ENCODE measurements around the gene PDE6B.
"Not testable (repeated sequence)": the region's sequence is repeated elsewhere in the genome, so short reads cannot be mapped to it uniquely, and the experiment has no call there.

The PDE6B gene

DNA sequence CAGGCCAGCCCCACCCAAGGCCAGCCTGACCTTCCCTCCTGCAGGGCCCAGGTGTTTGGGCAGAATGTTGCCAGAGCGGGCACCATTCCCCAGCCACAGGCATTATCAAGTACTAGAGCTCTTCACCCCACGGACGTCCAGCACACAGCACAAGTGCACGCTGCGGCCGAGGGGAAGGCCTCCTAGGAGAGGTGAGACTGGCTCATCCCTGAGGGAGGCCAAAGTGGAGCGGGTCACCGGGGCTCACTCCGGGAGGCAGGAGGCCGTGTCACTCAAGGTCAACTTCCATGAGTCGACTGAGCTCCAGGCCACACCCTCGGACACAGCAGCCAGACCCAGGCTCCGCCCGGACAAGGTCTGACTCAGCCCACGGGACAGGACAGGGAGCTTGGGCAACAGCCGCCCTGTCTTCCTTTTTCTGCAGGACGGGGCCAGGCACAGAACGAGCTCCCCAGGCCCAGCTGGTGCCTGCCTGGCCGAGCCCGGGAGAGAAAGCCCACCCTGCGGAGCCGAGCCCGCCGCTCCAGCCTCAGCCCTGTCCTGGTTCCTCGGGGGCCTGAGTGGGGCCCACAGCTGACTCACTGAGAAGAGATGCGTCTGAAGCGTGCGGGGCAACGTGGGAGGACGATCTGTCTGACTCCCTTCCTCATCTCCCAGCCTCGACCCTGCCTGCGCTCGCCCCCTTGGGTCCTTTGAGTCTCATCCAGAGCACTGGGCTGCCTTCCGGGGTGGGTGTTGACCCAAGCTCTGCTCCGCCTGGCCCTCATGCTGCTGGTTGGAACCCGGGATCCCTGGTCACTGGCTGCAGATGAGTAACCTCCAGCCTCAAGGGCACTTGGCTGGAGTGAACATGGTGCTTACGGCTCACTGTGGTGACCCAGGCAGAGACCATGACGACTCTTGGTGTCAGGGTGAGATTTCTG, 61.9 kb downstream of the PDE6B start:
- no peak for DNase-seq

DNA sequence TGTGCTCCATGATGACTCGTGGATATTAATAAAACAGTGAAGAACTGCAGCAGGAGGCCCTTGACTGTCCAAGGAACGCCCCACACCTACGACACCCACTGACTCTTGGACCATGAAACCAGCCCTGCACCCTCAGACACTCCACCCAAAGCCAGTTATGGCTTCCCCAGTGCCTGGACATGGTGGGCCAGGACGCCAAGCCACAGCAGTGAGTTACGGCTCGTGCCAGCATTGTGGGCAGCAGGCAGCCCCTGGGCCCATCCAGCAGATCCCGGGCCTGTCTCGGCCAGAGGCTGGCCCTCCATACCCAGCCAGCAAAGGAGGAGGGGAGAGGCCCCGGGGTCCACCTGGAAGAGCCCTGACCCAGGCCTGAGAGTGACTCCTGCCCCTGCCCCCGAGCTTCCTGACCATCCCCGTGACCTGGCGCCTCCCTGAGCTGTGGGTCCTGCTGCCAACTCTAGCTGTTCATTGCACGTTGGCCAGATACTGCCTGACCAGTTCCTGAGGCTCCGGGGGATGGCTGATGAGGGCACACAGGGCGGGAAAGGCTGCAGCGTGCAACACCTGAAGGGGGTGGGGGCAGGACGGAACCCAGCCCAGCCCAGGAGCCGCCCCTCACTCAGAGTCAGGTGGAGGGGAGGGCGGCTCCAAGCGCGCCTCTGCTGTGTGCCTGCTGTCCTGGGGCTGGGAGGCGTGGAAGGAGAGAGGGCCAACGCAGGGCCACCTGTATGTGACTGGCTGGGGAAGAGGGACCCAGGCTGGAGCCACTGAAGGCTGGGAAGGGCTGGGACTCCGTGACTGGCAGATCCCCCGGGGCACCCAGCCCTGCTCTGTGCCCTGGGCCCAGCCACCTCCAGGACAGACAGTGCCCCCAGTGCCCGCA, 62.8 kb downstream of the PDE6B start:
- DNase-seq = no peak

DNA sequence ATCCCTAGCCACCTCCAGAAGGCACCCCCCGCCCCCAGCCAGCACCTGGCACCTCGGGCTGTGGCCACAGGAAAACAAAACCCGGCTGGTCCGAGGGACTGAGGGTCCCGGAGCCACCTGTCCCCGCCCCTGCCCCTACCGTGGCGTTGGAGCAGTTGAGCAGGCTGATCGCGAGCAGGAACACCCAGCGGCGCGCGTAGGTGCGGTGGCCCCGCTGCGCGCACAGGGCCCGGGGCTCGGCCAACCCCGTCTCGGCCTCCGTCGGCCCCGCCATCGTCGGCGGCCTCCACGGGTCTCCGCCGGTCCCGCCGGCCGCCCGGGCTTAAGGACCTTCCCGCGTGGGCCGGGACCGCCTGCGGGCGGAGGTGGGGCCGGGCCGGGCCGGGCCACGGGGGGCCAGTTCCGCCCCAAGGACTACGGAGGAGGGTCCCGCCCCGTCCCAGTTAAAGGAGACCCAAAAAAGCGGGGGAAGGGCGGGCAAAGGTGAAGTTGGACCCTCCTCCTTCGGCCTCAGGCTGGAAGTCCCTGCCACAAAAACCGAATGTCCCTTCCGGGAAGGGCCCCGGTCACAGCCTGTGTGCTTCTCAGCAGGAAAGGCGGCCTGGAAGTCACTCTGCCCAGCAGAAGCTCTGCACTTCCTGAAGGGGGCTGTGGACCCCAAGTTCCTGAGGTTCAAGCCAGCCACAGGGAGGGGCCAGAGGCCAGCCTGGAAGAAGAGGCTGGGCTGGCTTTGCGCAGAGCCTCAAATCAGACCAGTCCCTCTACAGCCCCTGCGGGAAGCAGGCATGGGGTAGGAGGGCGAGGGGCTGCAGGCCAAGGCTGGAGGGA, 63.7 kb downstream of the PDE6B start, which contains the start of gene SLC49A3:
Gene SLC49A3, minus strand, starts transcription at position 298 of the 828 bp plus-strand sequence. Its CDS starts 24 bp downstream, at position 274.
- no peak for DNase-seq

DNA sequence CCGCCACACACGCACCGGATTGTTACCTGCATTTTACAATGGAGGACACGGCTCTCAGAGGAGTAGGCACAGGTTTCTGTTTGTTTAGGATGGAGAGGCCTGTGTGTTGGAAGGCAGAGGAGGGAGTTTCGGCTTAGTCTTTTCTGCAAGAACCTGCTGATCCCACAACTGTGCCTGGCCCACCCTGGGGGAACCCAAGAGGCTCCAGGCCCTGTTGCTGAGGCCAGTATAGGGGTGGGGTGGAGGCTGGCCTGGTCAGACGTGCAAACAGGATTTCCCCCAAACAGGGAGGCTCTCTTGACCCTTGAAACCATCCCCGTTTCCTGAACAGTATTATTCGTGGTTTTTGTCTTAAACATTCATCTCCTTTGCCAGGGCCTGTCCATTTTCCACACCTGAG, 64.3 kb downstream of the PDE6B start:
- no peak for DNase-seq

DNA sequence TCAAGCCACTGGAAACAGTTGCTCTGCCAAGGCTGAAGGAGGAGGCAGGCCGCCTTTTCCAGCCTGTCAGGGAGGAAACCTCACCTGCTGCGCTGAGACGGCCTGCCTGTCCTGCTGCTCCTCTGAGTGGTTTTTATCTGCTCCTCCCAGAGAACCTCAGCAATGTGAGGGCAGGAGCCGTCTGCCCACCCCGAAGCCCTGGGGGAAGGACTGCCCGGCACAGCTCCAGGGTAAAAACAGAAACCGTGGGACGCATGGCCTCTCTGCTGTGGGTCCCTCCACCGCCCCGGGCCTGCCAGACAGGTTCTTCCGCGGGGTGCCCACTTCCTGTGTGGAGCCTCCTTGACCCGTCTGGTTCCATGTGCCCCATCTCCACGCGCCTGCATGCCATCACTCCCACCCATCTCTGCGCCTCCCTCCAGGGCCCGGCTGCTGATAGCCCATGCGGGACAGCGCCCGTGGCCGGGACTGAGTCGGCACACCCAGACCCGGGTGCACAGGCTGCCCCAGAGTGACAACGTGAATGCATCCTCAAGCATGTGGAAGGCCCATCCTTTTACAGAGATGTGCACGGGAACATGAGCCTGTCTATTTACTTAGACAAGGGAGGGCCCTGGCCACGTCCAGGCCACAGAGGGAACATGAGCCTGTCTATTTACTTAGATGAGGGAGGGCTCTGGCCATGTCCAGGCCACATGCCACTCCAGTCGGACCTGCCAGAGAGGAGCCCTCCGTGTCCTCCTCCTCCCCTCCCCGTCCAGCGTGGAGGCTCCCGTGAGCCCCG, 67.6 kb downstream of the PDE6B start:
- DNase-seq = no peak

DNA sequence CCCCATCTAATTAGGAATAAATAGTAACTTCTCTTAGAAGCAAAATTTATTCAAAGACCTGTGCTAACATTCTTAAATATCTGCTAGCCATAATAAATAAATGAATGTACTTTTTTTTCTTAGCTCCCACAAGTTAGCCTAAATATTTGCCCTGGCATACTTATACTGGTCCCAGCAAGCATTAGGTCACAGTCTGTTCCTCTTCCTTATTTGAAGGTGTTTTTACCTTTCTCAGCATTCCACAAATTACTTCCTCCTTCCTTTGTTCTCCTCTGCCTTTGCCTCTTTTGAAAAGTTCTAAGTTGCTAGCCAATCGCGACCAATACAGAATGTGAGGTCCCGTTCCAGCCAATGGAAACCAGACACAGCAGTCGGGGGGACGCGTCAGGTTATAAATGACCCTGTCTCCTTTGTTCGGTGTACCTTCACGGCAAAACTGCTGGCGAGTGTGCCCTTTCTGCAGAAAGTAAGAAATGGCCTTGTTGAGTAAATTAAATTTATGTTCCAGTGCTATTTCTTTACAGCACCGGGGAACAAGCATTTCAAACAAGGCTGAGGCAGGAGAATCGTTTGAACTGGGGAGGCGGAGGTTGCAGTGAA, 69.1 kb downstream of the PDE6B start:
- DNase-seq = not testable (repeated sequence)

DNA sequence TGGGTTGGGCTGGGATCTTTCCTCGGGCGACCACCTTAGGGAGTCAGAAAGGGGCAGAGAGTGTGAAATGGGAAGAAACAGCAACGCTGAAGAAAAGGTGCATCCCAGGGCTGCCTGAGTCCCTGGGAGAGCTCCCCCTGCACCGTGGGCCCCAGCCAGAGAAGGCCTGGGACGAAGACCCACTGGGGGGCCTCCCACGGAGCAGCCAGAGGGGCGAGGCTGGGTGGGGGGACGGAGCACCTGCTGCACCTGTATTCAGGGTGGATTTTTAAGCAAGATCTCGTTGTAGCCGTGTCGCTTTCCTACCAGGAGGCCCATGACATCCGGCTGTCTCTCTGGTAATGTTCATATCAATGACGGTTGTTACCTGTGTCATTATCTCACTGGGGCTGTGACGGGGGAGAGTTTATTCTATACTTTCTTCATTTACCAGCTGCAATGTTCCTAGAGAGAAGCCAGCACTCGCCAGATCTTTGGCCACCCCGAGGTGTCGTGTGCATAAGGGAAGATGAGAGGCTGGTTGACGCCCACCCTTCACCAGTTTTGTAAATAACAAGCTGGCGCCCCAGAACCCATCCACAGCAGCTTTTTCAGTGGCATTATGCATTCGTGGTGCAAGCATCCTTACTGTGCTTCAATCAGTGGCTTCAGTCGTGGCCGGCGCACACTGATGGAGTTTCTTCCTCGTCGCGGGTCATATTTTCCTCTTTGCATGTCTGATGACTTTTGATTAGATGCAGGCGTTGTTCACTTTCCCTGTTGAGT, 74.6 kb downstream of the PDE6B start:
- no peak for DNase-seq

DNA sequence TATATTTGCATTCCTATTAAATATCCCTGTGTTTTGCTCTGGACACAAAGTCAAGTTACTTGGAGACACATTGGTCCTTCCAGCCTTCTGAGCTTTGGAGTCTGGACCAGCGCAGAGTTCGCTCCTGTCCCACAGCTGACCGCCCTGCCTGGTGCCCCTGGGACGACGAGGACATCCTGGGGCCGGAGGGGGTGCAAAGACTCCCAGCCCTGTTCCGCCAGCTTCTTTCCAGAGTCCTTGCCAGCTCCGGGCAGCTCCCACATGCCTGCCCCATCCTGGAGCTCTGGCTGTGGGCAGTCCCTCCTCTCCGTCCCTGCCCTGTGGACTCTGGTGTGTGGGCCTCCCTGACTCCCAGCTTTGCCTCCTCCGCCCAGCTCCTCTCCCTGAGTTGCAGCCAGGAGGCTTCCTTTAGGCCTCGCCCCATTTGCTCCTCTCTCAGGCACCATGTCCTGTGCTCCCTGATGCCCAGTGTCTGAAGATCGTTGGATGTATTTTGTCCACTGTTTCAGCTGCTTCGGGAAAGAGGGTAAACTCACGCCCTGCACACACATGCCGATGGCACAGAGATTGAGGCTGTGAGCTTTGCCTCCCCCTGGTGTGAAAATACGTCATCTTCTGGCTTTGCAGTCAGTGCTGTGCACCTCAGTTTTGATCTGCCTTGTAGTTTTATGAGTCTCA, 75.4 kb downstream of the PDE6B start:
- no peak for DNase-seq

DNA sequence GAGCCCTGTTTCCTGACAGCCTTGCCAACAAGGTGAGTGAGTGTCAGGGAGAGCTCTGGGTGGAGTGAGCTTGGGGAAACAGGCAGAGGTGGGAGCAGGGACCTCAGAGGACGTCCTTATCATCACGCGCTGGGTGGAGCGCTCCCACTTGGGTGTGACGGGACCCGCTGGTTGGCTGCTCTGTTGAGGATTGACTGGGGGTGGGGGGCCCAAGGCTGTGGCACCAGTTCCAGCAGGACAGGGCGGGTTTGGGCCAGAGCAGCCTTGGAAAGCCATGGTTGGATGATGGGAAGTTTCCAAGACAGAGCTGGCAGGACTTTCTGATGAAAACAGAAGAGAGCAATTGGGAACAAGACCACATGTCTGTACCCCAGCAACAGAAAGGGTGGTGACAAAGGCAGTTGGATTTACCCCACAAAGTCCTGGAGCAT, 77.3 kb downstream of the PDE6B start:
- DNase-seq = no peak

DNA sequence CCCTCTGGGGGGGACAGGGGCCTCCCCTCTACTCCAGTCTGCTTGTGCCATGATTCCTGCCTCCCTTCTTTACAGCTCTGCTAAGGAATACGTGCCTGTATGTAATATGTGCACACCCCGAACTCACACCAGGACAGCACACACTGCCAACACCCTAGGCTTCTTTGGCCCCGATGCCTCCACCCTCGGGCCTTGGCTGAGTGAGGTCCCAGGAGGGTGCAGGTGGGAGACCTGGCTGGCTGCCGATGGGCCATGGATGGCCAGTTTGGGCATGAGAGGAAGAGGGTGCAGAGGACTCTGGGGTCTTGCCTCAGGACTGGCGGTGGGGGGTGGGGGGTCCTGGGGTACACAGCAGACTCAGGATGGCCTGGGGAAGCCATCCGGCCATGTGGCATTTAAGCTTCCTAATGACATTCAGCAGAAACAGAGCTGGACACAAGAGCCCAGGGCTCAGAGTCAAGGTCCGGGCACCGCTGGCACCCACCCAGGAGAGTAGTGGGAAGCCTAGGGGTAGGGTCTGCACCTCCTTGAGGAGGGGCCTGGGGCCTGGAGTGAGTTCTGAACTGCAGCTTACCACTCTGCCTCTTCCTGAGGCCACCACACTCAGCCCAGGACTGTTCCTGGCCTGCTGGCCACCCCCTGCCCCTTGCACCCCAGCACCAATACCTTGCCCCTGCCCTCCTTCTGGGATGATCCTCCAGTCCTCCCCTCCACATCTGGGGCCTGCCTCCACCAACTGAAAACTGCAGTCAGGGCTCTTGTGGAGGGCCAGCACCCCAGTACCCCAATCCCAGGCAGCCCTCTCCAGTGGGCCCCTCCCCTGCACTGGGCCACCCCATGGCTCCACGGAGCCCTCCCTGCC, 78.2 kb downstream of the PDE6B start:
- no peak for DNase-seq

DNA sequence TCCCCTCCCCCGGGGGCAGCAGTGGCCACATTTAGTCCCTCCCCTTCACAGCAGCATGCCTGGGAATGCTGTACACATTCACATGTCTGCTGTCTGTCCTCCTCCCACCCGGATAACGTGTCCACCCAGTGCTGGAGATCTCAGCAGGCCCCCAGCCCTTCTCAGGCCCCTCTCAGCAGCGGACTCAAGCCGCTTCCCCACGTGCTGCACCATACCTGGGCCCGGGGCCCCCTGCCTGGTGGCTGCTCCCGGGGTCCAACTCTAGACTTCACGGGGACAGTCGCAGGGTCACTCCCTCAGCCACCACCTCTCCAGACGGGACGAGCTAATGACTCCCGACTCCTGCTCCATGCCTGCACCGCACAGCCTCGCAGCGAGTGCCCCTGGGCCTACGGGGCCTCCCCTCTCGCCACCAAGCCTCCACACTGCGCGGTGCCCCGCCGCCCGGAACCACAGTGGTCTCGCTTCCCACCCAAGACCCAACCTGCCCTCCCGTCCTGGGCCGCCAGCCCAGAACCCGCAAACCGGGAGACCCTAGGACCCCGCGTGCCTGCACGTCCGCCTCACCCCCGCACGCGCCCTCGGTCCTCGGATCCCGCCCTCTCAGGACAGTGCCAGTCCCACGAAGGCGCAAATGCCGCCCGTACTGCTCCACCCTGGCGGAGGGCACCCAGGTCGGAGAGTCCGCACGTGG, 79.0 kb downstream of the PDE6B start:
- no peak for DNase-seq

DNA sequence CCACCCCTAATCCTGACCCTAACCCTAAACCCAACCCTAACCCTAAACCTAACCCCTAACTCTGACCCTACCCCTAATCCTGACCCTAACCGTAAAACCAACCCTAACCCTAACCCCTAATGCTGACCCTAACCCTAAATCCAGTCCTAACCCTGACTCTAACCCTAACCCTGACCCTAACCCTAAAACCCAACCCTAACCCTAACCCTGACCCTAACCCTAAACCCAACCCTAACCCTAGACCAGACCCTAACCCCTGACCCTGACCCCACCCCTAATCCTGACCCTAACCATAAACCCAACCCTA, 79.6 kb downstream of the PDE6B start:
- DNase-seq = no peak

DNA sequence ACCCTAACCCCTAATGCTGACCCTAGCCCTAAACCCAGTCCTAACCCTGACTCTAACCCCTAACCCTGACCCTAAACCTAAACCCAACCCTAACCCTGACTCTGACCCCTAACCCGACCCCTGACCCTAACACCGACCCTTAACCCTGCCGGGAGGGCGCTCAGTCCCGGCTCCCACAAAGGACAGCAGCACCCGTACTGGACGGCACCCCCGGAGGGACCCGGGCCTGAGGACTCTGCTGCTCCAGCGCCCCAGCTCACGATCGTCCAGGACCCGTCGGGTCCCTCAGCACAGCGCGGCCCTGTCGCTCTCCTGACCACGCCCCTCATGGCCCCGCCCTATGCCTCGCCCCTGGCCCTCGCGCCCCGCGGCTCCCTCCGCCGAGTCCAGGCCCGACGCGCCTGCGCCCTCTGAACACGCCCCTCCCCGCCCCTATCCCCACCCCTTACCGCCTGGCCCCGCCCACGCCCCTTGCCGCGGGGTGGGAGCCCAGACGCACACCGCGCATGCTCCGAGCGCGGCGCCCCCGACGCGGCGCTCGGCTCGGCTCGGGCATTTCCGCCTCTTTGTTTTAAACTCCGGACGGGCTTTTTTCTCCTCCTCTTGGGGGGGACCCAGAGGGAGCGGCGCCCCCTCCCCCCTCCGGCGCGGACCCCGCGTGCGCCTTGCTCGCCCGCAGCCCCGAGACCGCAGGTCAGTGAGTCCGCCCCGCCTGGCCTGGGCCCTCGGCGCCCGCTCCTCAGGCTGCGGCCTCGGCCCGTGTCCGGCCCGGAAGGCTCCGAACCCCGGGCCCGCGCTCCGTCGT, 80.1 kb downstream of the PDE6B start, which contains the start of gene PCGF3:
Gene PCGF3, plus strand, starts transcription at position 555 of the 805 bp plus-strand sequence. CDS start 27,849 bp downstream, outside the sequence.
- peak; percentile 78 for DNase-seq

DNA sequence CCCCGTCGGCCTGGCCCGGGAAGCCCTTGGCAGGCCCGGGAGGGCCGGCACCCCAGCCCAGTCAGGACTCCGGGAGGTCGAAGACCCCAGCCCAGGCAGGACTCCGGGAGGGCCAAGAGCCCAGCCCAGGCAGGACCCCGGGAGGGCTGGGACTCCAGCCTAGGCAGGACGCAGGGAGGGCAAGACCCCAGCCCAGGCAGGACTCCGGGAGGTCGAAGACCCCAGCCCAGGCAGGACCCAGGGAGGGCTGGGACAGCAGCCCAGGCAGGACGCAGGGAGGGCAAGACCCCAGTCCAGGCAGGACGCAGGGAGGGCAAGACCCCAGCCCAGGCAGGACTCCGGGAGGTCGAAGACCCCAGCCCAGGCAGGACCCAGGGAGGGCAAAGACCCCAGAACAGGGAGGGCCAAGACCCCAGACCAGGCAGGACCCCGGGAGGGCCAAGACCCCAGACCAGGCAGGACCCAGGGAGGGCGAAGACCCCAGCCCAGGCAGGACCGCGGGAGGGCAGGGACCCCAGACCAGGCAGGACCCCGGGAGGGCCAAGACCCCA, 80.8 kb downstream of the PDE6B start:
- DNase-seq = not testable (repeated sequence)

DNA sequence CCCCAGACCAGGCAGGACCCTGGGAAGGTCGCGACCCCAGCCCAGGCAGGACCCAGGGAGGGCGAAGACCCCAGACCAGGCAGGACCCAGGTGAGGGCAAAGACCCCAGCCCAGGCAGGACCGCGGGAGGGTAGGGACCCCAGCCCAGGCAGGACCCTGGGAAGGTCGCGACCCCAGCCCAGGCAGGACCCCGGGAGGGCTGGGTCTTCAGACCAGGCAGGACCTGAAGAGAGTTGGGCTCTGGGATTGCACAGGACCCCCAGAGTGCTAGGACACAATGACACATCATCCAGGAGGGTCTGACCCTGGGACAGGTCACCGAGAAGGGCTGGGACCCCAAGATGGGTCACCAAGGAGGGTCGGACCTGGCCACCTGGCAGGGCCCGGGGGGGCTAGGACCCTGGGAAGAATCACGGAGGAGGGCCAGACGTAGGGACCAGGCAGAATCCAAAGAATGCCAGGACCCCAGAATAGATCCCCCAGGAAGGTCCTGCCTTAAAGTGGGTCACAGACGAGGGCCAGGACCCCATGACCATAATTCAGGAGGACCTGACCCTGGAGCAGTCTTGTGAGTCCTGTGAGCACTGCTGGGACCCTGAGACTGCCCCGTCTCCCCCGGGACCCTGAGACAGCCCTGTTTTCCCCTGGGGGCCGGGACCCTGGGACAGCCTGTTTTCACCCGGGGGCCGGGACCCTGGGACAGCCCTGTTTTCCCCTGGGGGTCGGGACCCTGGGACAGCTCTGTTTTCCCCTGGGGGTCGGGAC, 81.6 kb downstream of the PDE6B start:
- no peak for DNase-seq

DNA sequence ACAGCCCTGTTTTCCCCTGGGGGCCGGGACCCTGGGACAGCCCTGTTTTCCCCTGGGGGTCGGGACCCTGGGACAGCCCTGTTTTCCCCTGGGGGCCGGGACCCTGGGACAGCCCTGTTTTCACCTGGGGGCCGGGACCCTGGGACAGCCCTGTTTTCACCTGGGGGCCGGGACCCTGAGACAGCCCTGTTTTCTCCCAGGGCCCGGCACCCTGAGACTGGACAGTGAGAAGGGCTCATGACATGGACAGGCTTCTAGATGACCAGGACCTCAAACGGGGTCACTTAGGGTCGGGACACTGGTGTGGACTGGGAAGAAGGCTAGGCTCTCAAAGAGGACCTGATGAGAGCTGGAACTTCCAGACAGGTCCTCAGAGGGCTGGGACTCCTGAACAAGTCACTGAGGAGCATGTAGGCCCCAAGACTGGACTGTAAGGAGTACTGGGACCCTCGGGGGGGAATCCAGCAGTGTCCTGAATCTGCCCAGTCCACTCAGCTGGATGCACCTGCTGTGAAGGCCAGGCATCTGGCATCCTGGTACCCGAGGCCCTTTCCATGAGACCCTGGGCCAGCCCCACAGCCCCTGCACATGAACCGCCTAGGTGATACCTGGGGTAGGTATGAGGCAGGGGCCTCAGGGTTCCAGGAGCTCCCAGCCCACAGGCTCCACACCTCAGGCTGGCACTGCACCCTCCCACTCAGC, 82.7 kb downstream of the PDE6B start:
- no peak for DNase-seq
